IgD-negative memory B cell (primary cell): ENCODE measurements around the gene PNMA1. TPM values are rescaled to one million over a fixed set of nuclear protein-coding genes. Genes with fewer than 3 reads are reported as not detected.
"Not testable (repeated sequence)": the region's sequence is repeated elsewhere in the genome, so short reads cannot be mapped to it uniquely, and the experiment has no call there.

Source experiments
- H3K27ac Mint-ChIP-seq, 3 donors: one replicate each; pipeline ENCODE4 v1.8.0; 2020 to 2022; ENCODE audit warnings: mild to moderate bottlenecking in 3 of 3, mixed read lengths in 3 of 3, moderate library complexity in 1 of 3
- H3K27me3 Mint-ChIP-seq: one replicate; pipeline ENCODE4 v1.8.0; 2021; ENCODE audit warnings: mixed read lengths
- H3K36me3 Mint-ChIP-seq: one replicate; pipeline ENCODE4 v1.8.0; 2020; ENCODE audit warnings: mild to moderate bottlenecking, mixed read lengths
- H3K4me1 Mint-ChIP-seq, 3 donors: one replicate each; pipeline ENCODE4 v1.8.0; 2020 to 2022; ENCODE audit warnings: mixed read lengths in 3 of 3, mild to moderate bottlenecking in 1 of 3
- H3K4me3 Mint-ChIP-seq, 4 donors: one replicate each; pipeline ENCODE4 v1.8.0; 2020 to 2022; ENCODE audit warnings: mild to moderate bottlenecking in 4 of 4, mixed read lengths in 4 of 4, moderate library complexity in 3 of 4
- H3K9me3 Mint-ChIP-seq, 3 donors: one replicate each; pipeline ENCODE4 v1.8.0; 2020 to 2021; ENCODE audit warnings: mixed read lengths in 3 of 3, mild to moderate bottlenecking in 1 of 3
- polyA plus RNA-seq: library from polyadenylated mRNA; unstranded; fragments of 300-500 nt; fragmentation: Illumina TruSeq; gene quantifications from one replicate; pipeline ENCODE4 v1.2.3, GENCODE V29; 2021

The PNMA1 gene
- polyA plus RNA-seq, 1 donor from 2014 or later: 20.9 TPM

- Mint-ChIP-seq H3K36me3 (peaks cover 5% of the 10 kb centered on the region), H3K4me3 (no peak overlapping the region), H3K4me1 (peaks cover 0 to 2% (median under 1%) of the 10 kb centered on the region in 3 donors), H3K27ac (peak overlapping the region in 1 of 3 donors; percentile 67), H3K9me3 (no peaks in the 10 kb centered on the region), H3K27me3 (no peaks in the 10 kb centered on the region)
Measured at GRCh38 chr14:73719791-73720190, 5.6 kb upstream of the PNMA1 start.

- Mint-ChIP-seq H3K36me3 (peaks cover 5% of the 10 kb centered on the region), H3K27me3 (no peaks in the 10 kb centered on the region), H3K9me3 (no peaks in the 10 kb centered on the region), H3K4me1 (peaks cover 0 to 4% (median 3%) of the 10 kb centered on the region in 3 donors), H3K4me3 (peak overlapping the region in 1 of 4 donors; percentile 52), H3K27ac (peak overlapping the region in 1 of 3 donors; percentile 67)
Measured at GRCh38 chr14:73719361-73719760, 5.2 kb upstream of the PNMA1 start.

GRCh38 chr14:73718418-73719251, 4.5 kb upstream of the PNMA1 start:
- Mint-ChIP-seq H3K27me3 (no peaks in the 10 kb centered on the region), H3K4me3 (no peak overlapping the region), H3K4me1 (peaks cover under 1 to 5% (median 4%) of the 10 kb centered on the region in 3 donors), H3K9me3 (no peaks in the 10 kb centered on the region), H3K36me3 (peaks cover 6% of the 10 kb centered on the region), H3K27ac (no peak overlapping the region)

- Mint-ChIP-seq H3K27me3 (no peaks in the 10 kb centered on the region), H3K4me1 (peaks cover 9 to 13% (median 12%) of the 10 kb centered on the region in 3 donors), H3K27ac (peak overlapping the region in 2 of 3 donors; percentile 41 to 73), H3K36me3 (peaks cover 6% of the 10 kb centered on the region), H3K9me3 (no peaks in the 10 kb centered on the region), H3K4me3 (no peak overlapping the region)
Measured at GRCh38 chr14:73717711-73718417, 3.7 kb upstream of the PNMA1 start.

- Mint-ChIP-seq H3K4me1 (peaks cover 15 to 18% (median 17%) of the 10 kb centered on the region in 3 donors), H3K4me3 (peak overlapping the region in 1 of 4 donors; percentile 61), H3K27ac (peak overlapping the region in 2 of 3 donors; percentile 73 to 78), H3K9me3 (no peaks in the 10 kb centered on the region), H3K27me3 (no peaks in the 10 kb centered on the region), H3K36me3 (peaks cover 6% of the 10 kb centered on the region)
Measured at GRCh38 chr14:73717266-73717665, 3.1 kb upstream of the PNMA1 start.

- peak overlapping the region; percentile 80 to 84 (median 83) for H3K27ac Mint-ChIP-seq
- peaks cover 4% of the 10 kb centered on the region for H3K36me3 Mint-ChIP-seq
Measured at GRCh38 chr14:73715707-73716106, 1.5 kb upstream of the PNMA1 start.

GRCh38 chr14:73714656-73715081, 485 bp upstream of the PNMA1 start:
- peaks cover 4% of the 10 kb centered on the region for H3K36me3 Mint-ChIP-seq
- H3K9me3 Mint-ChIP-seq: no peaks in the 10 kb centered on the region
- peaks cover 19 to 25% (median 21%) of the 10 kb centered on the region in 3 donors for H3K4me1 Mint-ChIP-seq
- H3K4me3 Mint-ChIP-seq: peak overlapping the region; percentile 25 to 94 (median 51)
- H3K27ac Mint-ChIP-seq: peak overlapping the region; percentile 16 to 95 (median 81)
- no peaks in the 10 kb centered on the region for H3K27me3 Mint-ChIP-seq

More at GRCh38 chr14:73715707-73716106, 1.5 kb upstream of the PNMA1 start:
- H3K9me3 Mint-ChIP-seq: no peaks in the 10 kb centered on the region
- H3K27me3 Mint-ChIP-seq: no peaks in the 10 kb centered on the region
- peaks cover 19 to 23% (median 21%) of the 10 kb centered on the region in 3 donors for H3K4me1 Mint-ChIP-seq
- peak overlapping the region in 3 of 4 donors; percentile 10 to 54 (median 16) for H3K4me3 Mint-ChIP-seq

GRCh38 chr14:73713206-73713802, 880 bp downstream of the PNMA1 start:
- Mint-ChIP-seq H3K36me3 (peaks cover 4% of the 10 kb centered on the region), H3K4me3 (peak overlapping the region; percentile 94 to 100 (median 96))

GRCh38 chr14:73712540-73713180, 1.5 kb downstream of the PNMA1 start:
- peaks cover 19 to 25% (median 19%) of the 10 kb centered on the region in 3 donors for H3K4me1 Mint-ChIP-seq
- H3K27me3 Mint-ChIP-seq: no peaks in the 10 kb centered on the region
- no peaks in the 10 kb centered on the region for H3K9me3 Mint-ChIP-seq
- H3K27ac Mint-ChIP-seq: peak overlapping the region; percentile 81 to 98 (median 87)
- peak overlapping the region; percentile 94 to 100 (median 96) for H3K4me3 Mint-ChIP-seq
- H3K36me3 Mint-ChIP-seq: peaks cover 4% of the 10 kb centered on the region

More at GRCh38 chr14:73713206-73713802, 880 bp downstream of the PNMA1 start:
- Mint-ChIP-seq H3K27ac (peak overlapping the region; percentile 81 to 98 (median 96)), H3K27me3 (no peaks in the 10 kb centered on the region), H3K9me3 (no peaks in the 10 kb centered on the region), H3K4me1 (peaks cover 19 to 25% (median 19%) of the 10 kb centered on the region in 3 donors)

- Mint-ChIP-seq H3K4me3 (peak overlapping the region; percentile 94 to 100 (median 96)), H3K9me3 (no peaks in the 10 kb centered on the region)
Measured at GRCh38 chr14:73712071-73712506, 2.1 kb downstream of the PNMA1 start.

GRCh38 chr14:73710737-73711136, 3.4 kb downstream of the PNMA1 start:
- no peaks in the 10 kb centered on the region for H3K27me3 Mint-ChIP-seq
- H3K4me3 Mint-ChIP-seq: peak overlapping the region in 1 of 4 donors; percentile 16
- H3K36me3 Mint-ChIP-seq: peaks cover 4% of the 10 kb centered on the region
- no peak overlapping the region for H3K27ac Mint-ChIP-seq
- no peaks in the 10 kb centered on the region for H3K9me3 Mint-ChIP-seq
- peaks cover 19 to 25% (median 19%) of the 10 kb centered on the region in 3 donors for H3K4me1 Mint-ChIP-seq

More at GRCh38 chr14:73712071-73712506, 2.1 kb downstream of the PNMA1 start:
- H3K36me3 Mint-ChIP-seq: peaks cover 4% of the 10 kb centered on the region
- H3K27ac Mint-ChIP-seq: peak overlapping the region; percentile 81 to 98 (median 87)
- no peaks in the 10 kb centered on the region for H3K27me3 Mint-ChIP-seq
- peaks cover 19 to 25% (median 19%) of the 10 kb centered on the region in 3 donors for H3K4me1 Mint-ChIP-seq

GRCh38 chr14:73709904-73710469, 4.2 kb downstream of the PNMA1 start:
- H3K4me3 Mint-ChIP-seq: peak overlapping the region in 2 of 4 donors; percentile 16 to 44
- no peaks in the 10 kb centered on the region for H3K27me3 Mint-ChIP-seq
- H3K4me1 Mint-ChIP-seq: peaks cover 19 to 25% (median 19%) of the 10 kb centered on the region in 3 donors
- peak overlapping the region in 1 of 3 donors; percentile 9 for H3K27ac Mint-ChIP-seq
- peaks cover 4% of the 10 kb centered on the region for H3K36me3 Mint-ChIP-seq
- H3K9me3 Mint-ChIP-seq: no peaks in the 10 kb centered on the region

- H3K4me3 Mint-ChIP-seq, H3K27ac Mint-ChIP-seq, H3K36me3 Mint-ChIP-seq, H3K27me3 Mint-ChIP-seq, H3K9me3 Mint-ChIP-seq: not testable (repeated sequence)
- H3K4me1 Mint-ChIP-seq: peaks cover 11 to 15% (median 12%) of the 10 kb centered on the region in 3 donors
Measured at GRCh38 chr14:73708076-73708475, 6.1 kb downstream of the PNMA1 start.

- Mint-ChIP-seq H3K4me3 (no peak overlapping the region), H3K36me3 (peaks cover 4% of the 10 kb centered on the region), H3K4me1 (peaks cover 0 to 7% (median 6%) of the 10 kb centered on the region in 3 donors), H3K9me3 (no peaks in the 10 kb centered on the region), H3K27me3 (no peaks in the 10 kb centered on the region), H3K27ac (no peak overlapping the region)
Measured at GRCh38 chr14:73700325-73700724, 13.9 kb downstream of the PNMA1 start.
